Tibial artery (tissue), 4 donors: ENCODE measurements around the gene DCP1A.
A peak's percentile ranks its signal among the peaks of the same experiment; 100 is the strongest.

Experiments used
- DNase-seq, 2 donors: peaks; one replicate each; pipeline ENCODE4 v3.0.0-alpha.2; 2019
- H3K27ac ChIP-seq, 2 donors: fragments of 200-600 bp; sonication (generic) in 1 of 2; 1 replicate in 1 of 2; 2 replicates in 1 of 2; pipeline ENCODE4 v1.5.1; 2018 to 2019; ENCODE audit warnings: mild to moderate bottlenecking in 1 of 2
- H3K27me3 ChIP-seq, 2 donors: fragments of 200-600 bp; sonication (generic) in 1 of 2; one replicate each; pipeline versions ENCODE4 v1.5.1 to v1.6.0; 2016 to 2019
- H3K36me3 ChIP-seq, 3 donors: fragments of 200-600 bp; sonication (generic) in 2 of 3; one replicate each; pipeline ENCODE4 v1.5.1; 2016 to 2019; ENCODE audit warnings: mild to moderate bottlenecking in 2 of 3
- H3K4me1 ChIP-seq, 4 donors: fragments of 200-600 bp; sonication (generic) in 2 of 4; 1 replicate in 3 of 4; 2 replicates in 1 of 4; pipeline ENCODE4 v1.5.1; 2016 to 2019
- H3K4me3 ChIP-seq, 2 donors: fragments of 200-600 bp; sonication (generic) in 1 of 2; 1 replicate in 1 of 2; 2 replicates in 1 of 2; pipeline ENCODE4 v1.5.1; 2018 to 2019; ENCODE audit warnings: mild to moderate bottlenecking in 2 of 2
- H3K9me3 ChIP-seq, 3 donors: fragments of 200-600 bp; sonication (generic) in 1 of 3; one replicate each; pipeline ENCODE4 v1.5.1; 2016 to 2019
- intact Hi-C: fragments of 100-400 bp; cut with DNase I; formaldehyde crosslinking; loops from one replicate; pipeline ENCODE4 v1.15.0; 2023; ENCODE audit warnings: low total_unique reads
- TF ChIP-seq, protein P1 (sequence below), 2 experiments: fragments of 200-600 bp in 1 of 2; fragments of 450-650 bp in 1 of 2; IDR thresholded peaks; one replicate each; pipeline ENCODE4 v1.5.1; 2017 to 2019; ENCODE audit warnings: antibody characterized with exemption in 2 of 2, mild to moderate bottlenecking in 1 of 2, moderate library complexity in 1 of 2

Gene DCP1A

DNA sequence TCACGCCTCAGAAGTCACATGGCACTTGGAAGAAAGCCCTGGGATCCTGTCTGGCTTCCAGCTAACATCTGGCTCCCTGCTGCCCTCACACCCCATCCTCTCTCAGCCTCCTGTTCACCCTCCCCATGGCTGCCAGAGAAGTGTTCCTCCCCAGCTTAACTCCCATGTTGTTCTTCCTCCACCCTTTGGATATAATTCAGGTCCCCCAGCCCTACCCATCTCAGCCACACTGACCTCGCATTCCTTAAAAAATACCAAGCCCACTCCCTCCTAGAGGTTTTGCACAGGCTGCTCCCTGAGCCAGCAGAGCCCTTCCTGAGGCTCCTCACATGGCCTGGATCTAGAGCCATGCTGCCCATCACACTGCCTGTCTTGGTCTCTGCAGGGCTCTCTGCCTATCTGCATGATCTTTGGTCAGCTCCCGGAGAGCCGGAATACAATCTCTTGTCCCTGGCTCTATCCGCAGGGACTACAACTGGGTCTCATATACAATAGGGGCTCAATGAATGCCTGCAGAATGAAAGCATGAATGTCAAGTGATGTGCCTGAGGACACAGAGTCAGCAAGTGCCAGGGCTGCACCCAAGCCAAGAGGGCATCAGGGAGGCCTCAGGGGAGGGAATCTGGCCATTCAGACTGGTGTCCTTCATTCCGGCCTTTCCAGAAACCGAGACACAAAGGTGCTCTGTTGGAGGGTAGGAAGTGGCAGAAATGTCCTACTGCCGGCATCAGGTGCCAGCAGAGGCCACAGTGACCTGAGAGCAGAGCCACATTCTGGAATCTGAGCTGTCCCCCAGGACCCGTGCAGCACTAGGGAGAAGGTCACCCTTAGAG lies 87.7 kb downstream of the DCP1A start:
- intact Hi-C loops: no loop called here
- Histone ChIP-seq H3K4me1 (peaks cover 0 to 6% (median 5%) of the 10 kb centered on the region in 4 donors), H3K27ac (no peak overlapping the region), H3K27me3 (no peaks in the 10 kb centered on the region), H3K9me3 (no peaks in the 10 kb centered on the region), H3K36me3 (no peaks in the 10 kb centered on the region), H3K4me3 (no peak overlapping the region)
- no peak for DNase-seq
- TF ChIP-seq, protein P1, sequence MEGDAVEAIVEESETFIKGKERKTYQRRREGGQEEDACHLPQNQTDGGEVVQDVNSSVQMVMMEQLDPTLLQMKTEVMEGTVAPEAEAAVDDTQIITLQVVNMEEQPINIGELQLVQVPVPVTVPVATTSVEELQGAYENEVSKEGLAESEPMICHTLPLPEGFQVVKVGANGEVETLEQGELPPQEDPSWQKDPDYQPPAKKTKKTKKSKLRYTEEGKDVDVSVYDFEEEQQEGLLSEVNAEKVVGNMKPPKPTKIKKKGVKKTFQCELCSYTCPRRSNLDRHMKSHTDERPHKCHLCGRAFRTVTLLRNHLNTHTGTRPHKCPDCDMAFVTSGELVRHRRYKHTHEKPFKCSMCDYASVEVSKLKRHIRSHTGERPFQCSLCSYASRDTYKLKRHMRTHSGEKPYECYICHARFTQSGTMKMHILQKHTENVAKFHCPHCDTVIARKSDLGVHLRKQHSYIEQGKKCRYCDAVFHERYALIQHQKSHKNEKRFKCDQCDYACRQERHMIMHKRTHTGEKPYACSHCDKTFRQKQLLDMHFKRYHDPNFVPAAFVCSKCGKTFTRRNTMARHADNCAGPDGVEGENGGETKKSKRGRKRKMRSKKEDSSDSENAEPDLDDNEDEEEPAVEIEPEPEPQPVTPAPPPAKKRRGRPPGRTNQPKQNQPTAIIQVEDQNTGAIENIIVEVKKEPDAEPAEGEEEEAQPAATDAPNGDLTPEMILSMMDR (IDR thresholded peaks at IDR 0.05): no peak

DNA sequence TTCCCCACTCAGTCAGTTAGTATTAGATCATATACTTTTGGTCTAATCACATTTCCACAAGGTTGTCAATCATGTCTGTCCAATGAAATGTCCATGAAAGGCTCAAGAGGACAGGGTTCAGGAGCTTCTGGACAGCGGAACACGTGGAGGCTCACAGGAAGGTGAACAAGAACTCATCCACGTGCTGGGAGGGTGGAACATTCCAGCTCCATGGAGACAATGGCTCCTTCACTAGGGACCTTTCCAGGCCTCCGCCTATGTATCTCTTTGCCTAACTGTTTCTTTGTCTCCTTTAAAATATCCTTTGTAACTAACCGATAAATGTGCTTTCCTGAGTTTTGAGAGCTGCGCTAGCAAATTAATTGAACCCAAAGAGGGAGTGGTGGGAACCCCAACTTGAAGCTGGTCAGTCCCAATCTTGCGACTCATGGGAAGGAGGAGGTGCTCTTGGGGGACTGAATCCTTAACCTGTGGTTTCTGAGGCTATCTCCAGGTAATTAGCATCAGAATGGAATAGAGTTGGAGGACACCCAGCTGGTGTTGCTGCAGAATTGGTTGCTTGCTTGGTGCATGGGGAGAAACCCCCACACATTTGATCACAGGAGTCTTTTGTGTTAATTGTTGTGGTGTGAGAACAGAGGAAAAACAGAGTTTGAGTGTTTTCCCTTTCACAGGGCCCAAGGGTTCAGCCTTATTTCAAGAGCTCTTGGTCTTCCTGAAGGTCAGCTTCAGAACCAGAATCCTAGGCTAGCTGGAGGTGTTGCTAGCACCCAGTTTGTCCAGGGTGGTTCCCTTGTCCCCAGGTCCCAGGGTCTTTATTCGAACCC lies 88.5 kb downstream of the DCP1A start:
- intact Hi-C loops: no loop called here
- no peaks in the 10 kb centered on the region for H3K36me3 ChIP-seq
- no peak for DNase-seq

DNA sequence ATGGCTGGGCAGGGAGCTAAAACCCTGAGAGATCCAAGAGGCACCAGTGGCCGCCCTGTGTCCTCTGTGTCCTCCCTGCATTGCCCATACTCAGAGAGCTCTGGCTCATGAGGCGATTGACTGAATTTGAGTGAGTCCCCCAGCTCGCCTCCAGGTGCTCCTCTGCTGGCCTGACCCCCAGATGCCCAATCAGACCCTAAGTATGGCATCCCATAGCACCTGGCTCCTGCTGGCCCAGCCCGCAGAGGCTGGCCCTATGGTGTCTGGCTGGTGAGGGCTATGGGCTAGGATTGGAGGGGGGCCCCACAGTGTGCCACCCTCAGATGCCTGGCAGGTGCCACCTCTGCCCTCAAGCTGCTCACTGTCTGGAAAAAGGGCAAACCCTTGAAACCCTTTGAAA lies 89.9 kb downstream of the DCP1A start:
- DNase-seq: no peak
- Histone ChIP-seq H3K4me3 (no peak overlapping the region), H3K27me3 (no peaks in the 10 kb centered on the region), H3K4me1 (peaks cover 0 to 28% (median 24%) of the 10 kb centered on the region in 4 donors), H3K36me3 (no peaks in the 10 kb centered on the region), H3K27ac (no peak overlapping the region), H3K9me3 (no peaks in the 10 kb centered on the region)
- TF ChIP-seq, protein P1 (IDR thresholded peaks at IDR 0.05): no peak
- intact Hi-C loops: no loop called here

More for the DNA sequence above, 88.5 kb downstream of the DCP1A start:
- TF ChIP-seq, protein P1 (IDR thresholded peaks at IDR 0.05): no peak
- H3K27me3 ChIP-seq: no peaks in the 10 kb centered on the region
- H3K27ac ChIP-seq: no peak overlapping the region
- peaks cover 0 to 14% (median 12%) of the 10 kb centered on the region in 4 donors for H3K4me1 ChIP-seq
- no peaks in the 10 kb centered on the region for H3K9me3 ChIP-seq
- no peak overlapping the region for H3K4me3 ChIP-seq

DNA sequence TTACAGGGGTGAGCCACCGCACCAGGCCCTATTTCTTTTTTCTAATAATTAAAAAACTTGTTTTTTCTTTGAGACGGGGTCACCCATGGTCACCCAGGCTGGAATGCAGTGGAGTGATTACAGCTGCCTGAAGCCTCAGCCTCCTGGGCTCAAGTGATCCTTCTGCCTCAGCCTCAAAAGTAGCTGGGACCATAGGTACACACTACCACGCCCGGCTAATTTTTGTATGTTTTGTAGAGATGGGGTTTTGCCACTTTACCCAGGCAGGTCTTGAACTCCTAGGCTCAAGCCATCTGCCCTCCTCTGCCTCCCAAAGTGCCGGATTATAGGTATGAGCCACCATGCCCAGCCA lies 90.7 kb downstream of the DCP1A start:
- peaks cover 0 to 36% (median 29%) of the 10 kb centered on the region in 4 donors for H3K4me1 ChIP-seq
- TF ChIP-seq, protein P1 (IDR thresholded peaks at IDR 0.05): no peak

DNA sequence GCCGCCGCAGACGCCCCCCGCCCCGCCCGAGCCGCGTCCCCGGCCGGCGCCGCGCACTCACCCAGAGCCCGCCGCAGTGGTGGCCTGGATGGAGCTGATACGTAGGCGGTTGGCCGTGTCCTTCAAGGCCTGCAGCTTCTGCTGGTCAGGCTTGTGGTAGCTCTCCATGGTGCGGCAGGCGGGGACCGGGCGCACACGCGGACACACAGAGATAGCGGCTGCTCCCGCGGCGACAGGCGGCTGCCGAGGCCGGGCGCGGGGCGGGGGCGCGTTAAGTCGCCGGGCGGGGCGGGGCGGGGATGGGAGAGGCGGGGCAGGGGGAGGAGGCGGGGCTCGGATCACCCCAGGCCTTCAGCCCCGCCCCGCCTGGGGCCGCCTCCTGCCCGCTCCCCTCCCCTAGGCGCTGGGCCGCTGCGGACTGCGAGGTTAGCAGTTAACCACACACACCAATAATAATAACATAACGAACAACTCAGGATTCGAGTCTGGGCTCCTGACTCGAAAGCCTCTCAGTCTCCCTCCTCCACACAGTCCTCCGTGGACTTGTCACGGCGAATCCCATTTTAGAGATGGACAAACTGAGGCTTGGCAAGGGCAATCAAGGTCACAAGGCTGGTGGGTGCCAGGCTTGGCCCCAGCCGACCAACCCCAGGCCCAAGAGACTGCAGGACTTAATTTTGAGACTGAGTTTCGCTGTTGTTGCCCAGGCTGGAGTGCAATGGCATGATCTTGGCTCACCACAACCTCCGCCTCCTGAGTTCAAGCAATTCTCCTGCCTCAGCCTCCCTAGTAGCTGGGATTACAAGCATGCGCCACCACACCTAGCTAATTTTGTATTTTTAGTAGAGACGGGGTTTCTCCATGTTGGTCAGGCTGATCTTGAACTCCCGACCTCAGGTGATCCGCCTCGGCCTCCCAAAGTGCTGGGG lies 91.3 kb downstream of the DCP1A start, which contains the start of gene TKT:
TSS of gene TKT (minus strand) at position 248 of the 929 bp plus-strand sequence. CDS start at position 168, 80 bp downstream.
- H3K9me3 ChIP-seq: no peaks in the 10 kb centered on the region
- TF ChIP-seq, protein P1 (IDR thresholded peaks at IDR 0.05): no peak
- peak within 1 kb of the TSS; percentile 68 to 99 for H3K4me3 ChIP-seq
- no peaks in the 10 kb centered on the region for H3K27me3 ChIP-seq
- DNase-seq: peak; percentile 85 to 91
- no peaks in the 10 kb centered on the region for H3K36me3 ChIP-seq
- H3K4me1 ChIP-seq: peaks cover 0 to 42% (median 35%) of the 10 kb centered on the region in 4 donors
- intact Hi-C loops: no loop called here
- peak within 1 kb of the TSS; percentile 76 to 85 for H3K27ac ChIP-seq

More for the DNA sequence above, 90.7 kb downstream of the DCP1A start:
- DNase-seq: no peak
- H3K27ac ChIP-seq: peak overlapping the region in 1 of 2 donors; percentile 76
- H3K36me3 ChIP-seq: no peaks in the 10 kb centered on the region
- intact Hi-C loops: no loop called here
- H3K9me3 ChIP-seq: no peaks in the 10 kb centered on the region
- H3K4me3 ChIP-seq: no peak overlapping the region
- H3K27me3 ChIP-seq: no peaks in the 10 kb centered on the region
